ENCODE data around the gene RDH5.

RDH5 gene

DNA sequence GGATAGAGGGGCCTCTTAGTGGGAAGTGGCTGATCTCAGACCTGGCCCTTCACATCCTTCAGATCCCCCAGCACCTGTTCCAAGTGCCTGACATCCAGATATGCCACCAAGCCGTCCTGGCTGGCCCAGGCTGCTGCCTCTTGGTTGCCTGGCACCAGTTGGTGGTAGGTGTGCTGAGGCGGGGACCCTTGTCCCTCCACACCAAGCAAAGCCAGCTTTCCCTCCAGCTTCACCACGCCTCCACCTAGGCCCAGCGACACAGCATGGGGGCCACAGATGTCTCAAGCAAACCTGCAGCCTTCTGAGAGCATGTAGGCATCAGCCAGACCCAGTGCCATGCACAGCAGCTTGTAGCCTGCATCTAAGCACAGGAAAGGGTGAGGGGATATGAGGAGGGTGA, 12.1 kb downstream of the RDH5 start:
- FAIRE-seq (no peak), DNase-seq (ENCODE audit: insufficient read length, low spot score) (no peak)
- TF ChIP-seq SPI1 (IDR thresholded peaks at IDR 0.05; ENCODE audit: low read depth, low read length), result no peak
- no peak for TF ChIP-seq POLR2AphosphoS5 (IDR thresholded peaks at IDR 0.05; ENCODE audit: low read depth, low read length)
- no peak for TF ChIP-seq POLR2A (IDR thresholded peaks at IDR 0.05; ENCODE audit: low read depth, low read length)
- no peak for TF ChIP-seq TAF1 (IDR thresholded peaks at IDR 0.05; ENCODE audit: low read depth, low read length)
- TF ChIP-seq PAX5 (IDR thresholded peaks at IDR 0.05; ENCODE audit: insufficient read depth, low read length, severe bottlenecking), result no peak
- TF ChIP-seq POU2F2 (IDR thresholded peaks at IDR 0.05; ENCODE audit: low read depth, low read length), result no peak

DNA sequence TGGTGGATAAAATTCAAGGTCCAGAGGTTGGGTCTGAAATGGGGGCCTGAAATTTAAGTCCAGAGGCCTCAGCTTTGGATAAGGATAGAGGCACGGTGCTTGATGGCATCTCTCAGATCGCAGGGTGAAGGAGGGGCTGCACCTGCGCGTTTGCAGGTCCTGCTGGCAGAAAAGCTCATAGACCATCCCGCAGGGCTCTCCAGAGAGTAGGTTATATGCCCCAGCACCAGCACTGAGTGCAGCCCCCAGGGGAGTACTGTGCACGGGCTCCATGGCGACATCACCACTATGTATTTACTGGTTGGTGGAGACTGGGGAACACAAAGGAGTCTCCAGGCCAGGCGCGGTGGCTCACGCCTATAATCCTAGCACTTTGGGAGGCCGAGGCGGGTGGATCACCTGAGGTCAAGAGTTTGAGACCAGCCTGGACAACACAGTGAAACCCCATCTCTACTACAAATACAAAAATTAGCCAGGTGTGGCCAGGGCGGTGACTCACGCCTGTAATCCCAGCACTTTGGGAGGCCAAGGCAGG, 12.9 kb downstream of the RDH5 start:
- no peak for TF ChIP-seq TAF1 (IDR thresholded peaks at IDR 0.05; ENCODE audit: low read depth, low read length)
- no peak for TF ChIP-seq POLR2AphosphoS5 (IDR thresholded peaks at IDR 0.05; ENCODE audit: low read depth, low read length)
- DNase-seq (ENCODE audit: insufficient read length, low spot score) (no peak), FAIRE-seq (no peak)

DNA sequence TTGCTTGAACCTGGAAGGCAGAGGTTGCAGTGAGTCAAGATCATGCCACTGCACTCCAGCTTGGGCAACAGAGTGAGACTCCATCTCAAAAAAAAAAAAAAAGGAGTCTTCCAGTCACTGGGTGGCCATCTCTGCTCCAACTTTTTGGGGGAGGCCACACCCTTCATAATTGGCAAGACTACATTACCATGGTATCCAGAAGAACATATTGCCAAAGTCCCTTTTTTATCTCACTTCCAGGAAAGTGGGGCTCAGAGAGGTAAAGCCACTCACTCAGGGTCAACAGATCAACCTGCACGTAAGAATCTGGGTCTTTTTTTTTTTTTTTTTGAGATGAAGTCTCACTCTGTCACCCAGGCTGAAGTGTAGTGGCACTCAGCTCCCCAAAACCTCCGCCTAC, 13.7 kb downstream of the RDH5 start:
- DNase-seq (ENCODE audit: insufficient read length, low spot score) (no peak), FAIRE-seq (no peak)
- TF ChIP-seq TAF1 (IDR thresholded peaks at IDR 0.05; ENCODE audit: low read depth, low read length) (no peak), PAX5 (IDR thresholded peaks at IDR 0.05; ENCODE audit: insufficient read depth, low read length, severe bottlenecking) (no peak), POU2F2 (IDR thresholded peaks at IDR 0.05; ENCODE audit: low read depth, low read length) (no peak), POLR2AphosphoS5 (IDR thresholded peaks at IDR 0.05; ENCODE audit: low read depth, low read length) (no peak), SPI1 (IDR thresholded peaks at IDR 0.05; ENCODE audit: low read depth, low read length) (no peak), POLR2A (IDR thresholded peaks at IDR 0.05; ENCODE audit: low read depth, low read length) (no peak)

DNA sequence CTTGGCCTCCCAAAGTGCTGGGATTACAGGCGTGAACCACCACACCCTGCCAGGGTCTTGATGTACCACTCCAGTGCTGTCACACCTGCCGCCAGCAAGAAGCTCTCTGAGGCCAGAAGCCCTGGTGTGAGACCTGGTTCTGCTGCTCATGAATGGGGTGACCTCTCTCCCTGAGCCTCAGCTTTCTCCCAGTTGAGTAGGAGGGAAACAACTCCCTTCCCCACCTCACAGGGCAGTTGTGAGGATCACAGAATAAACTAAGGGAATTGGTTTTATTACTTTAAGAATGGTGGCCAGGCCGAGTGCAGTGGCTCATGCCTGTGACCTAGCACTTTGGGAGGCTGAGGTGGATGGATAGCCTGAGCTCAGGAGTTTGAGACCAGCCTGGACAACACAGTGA, 14.4 kb downstream of the RDH5 start:
- no peak for FAIRE-seq
- no peak for TF ChIP-seq TAF1 (IDR thresholded peaks at IDR 0.05; ENCODE audit: low read depth, low read length)
- no peak for TF ChIP-seq SPI1 (IDR thresholded peaks at IDR 0.05; ENCODE audit: low read depth, low read length)
- TF ChIP-seq POU2F2 (IDR thresholded peaks at IDR 0.05; ENCODE audit: low read depth, low read length), result no peak
- no peak for TF ChIP-seq PAX5 (IDR thresholded peaks at IDR 0.05; ENCODE audit: insufficient read depth, low read length, severe bottlenecking)
- TF ChIP-seq POLR2A (IDR thresholded peaks at IDR 0.05; ENCODE audit: low read depth, low read length), result no peak
- no peak for TF ChIP-seq POLR2AphosphoS5 (IDR thresholded peaks at IDR 0.05; ENCODE audit: low read depth, low read length)
- no peak for DNase-seq (ENCODE audit: insufficient read length, low spot score)

DNA sequence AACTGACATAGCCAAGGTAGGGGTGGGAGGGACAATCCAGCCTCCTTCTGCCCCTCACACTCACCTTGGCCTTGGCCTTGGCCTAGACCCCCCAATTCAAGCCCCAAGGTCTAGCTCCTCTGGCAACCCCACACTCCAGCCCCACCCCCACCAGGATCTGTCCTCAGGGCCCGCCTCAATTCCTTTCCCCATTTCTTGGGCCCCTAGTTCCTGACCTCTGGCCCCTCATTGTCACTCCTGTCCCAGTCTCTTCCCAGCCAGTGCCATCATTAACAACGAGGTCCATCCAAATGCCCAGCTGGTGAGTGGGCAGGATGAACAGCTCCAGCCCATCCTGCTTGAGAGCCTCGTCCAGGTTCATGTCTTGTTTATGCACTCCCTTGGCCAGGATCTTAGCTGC, 15.9 kb downstream of the RDH5 start:
- TF ChIP-seq POLR2A (IDR thresholded peaks at IDR 0.05; ENCODE audit: low read depth, low read length) (no peak), POLR2AphosphoS5 (IDR thresholded peaks at IDR 0.05; ENCODE audit: low read depth, low read length) (no peak), PAX5 (IDR thresholded peaks at IDR 0.05; ENCODE audit: insufficient read depth, low read length, severe bottlenecking) (no peak), POU2F2 (IDR thresholded peaks at IDR 0.05; ENCODE audit: low read depth, low read length) (no peak), SPI1 (IDR thresholded peaks at IDR 0.05; ENCODE audit: low read depth, low read length) (no peak), TAF1 (IDR thresholded peaks at IDR 0.05; ENCODE audit: low read depth, low read length) (no peak)
- no peak for DNase-seq (ENCODE audit: insufficient read length, low spot score)
- FAIRE-seq, result no peak

DNA sequence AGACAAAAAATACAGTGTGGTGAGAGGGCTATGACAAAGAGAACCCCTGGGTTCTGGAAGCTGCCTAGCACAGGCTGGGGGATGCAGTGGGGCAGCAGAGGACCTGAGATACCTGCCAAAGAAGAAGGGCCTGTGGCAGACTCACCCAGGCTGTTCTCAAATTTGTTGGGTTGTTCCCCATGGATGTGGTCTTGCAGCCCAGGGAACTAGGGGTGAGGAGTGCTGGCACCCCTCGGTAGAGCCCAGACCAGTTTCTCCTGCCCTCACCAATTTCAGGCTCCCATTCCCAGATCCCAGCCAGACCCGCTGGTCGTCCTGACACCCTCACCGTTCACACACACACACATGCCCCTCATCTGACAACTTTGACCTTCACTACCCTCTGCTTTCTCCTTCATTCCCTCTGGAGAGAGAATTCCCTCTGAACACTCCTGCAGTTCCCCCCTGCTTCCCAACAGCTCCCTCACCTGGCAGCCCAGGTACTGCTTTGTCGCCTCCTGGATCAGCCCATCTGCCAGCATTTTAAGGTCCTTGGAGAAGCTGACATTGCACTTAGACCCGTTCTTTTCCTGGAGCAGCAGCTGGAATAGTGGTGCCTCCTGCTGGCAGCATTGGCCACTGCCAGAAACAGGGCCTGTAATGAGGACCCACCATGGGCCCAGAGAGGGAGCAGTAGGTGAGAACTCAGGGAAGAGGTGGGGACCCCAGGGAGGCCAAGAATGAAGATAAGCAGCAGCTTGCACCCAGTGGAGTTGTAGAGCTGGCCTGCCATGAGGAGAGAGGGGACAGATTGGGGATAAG, 16.8 kb downstream of the RDH5 start:
- FAIRE-seq (peak; percentile 66), DNase-seq (ENCODE audit: insufficient read length, low spot score) (no peak)

DNA sequence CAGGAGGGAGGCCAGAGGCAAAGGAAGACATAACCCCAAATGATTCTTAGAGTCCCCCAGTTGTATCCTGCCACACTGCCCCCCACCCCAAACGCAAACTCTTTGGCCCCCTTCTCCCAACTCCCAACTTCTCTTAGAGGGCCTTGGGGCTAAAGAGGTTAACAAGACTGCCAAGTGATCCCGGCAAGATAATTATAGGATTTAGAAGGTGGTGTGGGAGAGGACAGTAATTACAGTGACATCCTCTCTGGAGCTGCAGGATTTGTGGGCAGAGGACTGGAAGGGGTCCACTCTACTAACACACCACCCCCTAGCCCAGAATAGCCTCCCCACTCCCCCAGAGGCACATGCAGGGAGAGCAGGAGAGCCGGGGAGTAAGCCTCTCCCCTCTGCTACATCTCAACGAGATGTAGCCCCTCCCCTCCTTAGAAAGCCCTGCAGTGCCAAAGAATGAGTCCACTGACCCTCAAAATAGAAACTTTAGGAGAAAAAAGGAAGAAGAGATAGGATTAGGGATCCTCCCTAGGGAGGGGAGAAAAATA, 17.5 kb downstream of the RDH5 start:
- no peak for FAIRE-seq
- TF ChIP-seq POLR2A (IDR thresholded peaks at IDR 0.05; ENCODE audit: low read depth, low read length) (no peak), POU2F2 (IDR thresholded peaks at IDR 0.05; ENCODE audit: low read depth, low read length) (no peak), SPI1 (IDR thresholded peaks at IDR 0.05; ENCODE audit: low read depth, low read length) (no peak), POLR2AphosphoS5 (IDR thresholded peaks at IDR 0.05; ENCODE audit: low read depth, low read length) (no peak), TAF1 (IDR thresholded peaks at IDR 0.05; ENCODE audit: low read depth, low read length) (no peak), PAX5 (IDR thresholded peaks at IDR 0.05; ENCODE audit: insufficient read depth, low read length, severe bottlenecking) (no peak)
- no peak for DNase-seq (ENCODE audit: insufficient read length, low spot score)

More for the DNA sequence above, 16.8 kb downstream of the RDH5 start:
- no peak for TF ChIP-seq POU2F2 (IDR thresholded peaks at IDR 0.05; ENCODE audit: low read depth, low read length)
- TF ChIP-seq PAX5 (IDR thresholded peaks at IDR 0.05; ENCODE audit: insufficient read depth, low read length, severe bottlenecking), result no peak
- TF ChIP-seq SPI1 (IDR thresholded peaks at IDR 0.05; ENCODE audit: low read depth, low read length), result no peak
- no peak for TF ChIP-seq POLR2A (IDR thresholded peaks at IDR 0.05; ENCODE audit: low read depth, low read length)
- TF ChIP-seq TAF1 (IDR thresholded peaks at IDR 0.05; ENCODE audit: low read depth, low read length), result no peak
- TF ChIP-seq POLR2AphosphoS5 (IDR thresholded peaks at IDR 0.05; ENCODE audit: low read depth, low read length), result no peak

DNA sequence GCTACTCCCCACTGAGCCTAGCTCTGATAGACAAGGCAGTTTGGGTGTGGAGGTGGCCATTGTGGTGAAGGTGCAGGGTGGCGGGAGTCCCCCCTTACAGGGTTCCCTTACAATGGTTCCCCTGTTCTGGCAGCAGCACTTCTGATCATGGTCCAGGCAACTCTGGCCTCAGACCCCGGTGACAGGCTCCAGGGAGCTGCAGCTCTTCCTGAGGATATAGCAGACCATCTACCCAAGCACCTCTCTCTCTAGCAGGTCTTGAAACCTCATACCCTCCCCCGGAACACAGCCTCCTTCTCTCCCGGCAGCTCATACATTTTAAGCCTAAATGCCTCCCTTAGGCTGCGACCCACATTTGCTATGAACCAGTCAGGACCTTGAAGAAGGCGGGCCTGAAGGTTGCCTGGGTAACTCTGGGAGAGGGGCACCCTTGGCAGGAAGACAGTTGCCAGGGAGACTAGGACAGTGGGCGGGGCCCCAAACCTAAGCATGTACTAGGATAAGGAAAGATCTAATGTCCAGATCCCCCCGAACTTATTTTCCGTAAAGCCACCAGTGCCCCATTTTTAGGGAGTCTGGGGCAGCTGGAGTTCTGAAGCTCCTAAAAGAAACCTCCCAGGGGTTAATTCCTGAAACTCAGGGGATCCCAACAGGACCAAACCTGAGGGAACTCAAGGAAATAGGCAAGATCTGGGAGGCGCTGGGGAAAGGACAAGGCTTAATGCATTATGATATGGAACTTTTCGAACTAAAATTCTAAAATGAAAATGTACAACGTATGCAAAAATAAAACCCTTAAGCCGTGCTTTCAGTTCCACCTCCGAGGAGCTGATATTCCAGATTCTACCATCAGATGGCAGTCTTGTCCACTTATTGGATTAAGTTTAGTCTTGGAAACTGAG, 18.2 kb downstream of the RDH5 start:
- no peak for TF ChIP-seq POU2F2 (IDR thresholded peaks at IDR 0.05; ENCODE audit: low read depth, low read length)
- TF ChIP-seq SPI1 (IDR thresholded peaks at IDR 0.05; ENCODE audit: low read depth, low read length), result peak; percentile 71
- TF ChIP-seq TAF1 (IDR thresholded peaks at IDR 0.05; ENCODE audit: low read depth, low read length), result 0 out of 2 replicates have a peak, but pooled peaks have one; percentile 32
- no peak for TF ChIP-seq PAX5 (IDR thresholded peaks at IDR 0.05; ENCODE audit: insufficient read depth, low read length, severe bottlenecking)
- no peak for TF ChIP-seq POLR2A (IDR thresholded peaks at IDR 0.05; ENCODE audit: low read depth, low read length)
- DNase-seq (ENCODE audit: insufficient read length, low spot score), result no peak
- FAIRE-seq, result peak; percentile 95

DNA sequence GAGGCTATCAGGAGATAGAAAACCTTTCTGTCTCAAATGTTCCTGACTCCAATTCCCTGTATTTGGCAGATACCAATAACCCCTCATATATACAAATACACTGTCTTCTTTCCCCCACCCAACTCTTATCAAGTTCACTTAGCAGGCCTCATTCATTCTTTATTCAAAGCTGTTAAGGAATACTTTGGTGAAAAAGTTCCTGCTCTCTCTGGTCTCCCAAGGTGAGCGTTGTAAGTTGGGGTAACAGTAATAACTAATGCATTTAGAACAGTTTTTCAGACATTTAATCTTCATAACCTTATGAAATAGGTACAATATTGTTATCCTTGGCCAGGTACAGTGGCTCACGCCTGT, 18.8 kb downstream of the RDH5 start:
- DNase-seq (ENCODE audit: insufficient read length, low spot score) (no peak), FAIRE-seq (no peak)
- no peak for TF ChIP-seq POLR2AphosphoS5 (IDR thresholded peaks at IDR 0.05; ENCODE audit: low read depth, low read length)
- TF ChIP-seq SPI1 (IDR thresholded peaks at IDR 0.05; ENCODE audit: low read depth, low read length), result no peak
- no peak for TF ChIP-seq PAX5 (IDR thresholded peaks at IDR 0.05; ENCODE audit: insufficient read depth, low read length, severe bottlenecking)
